K562 (cell line): Measurements from ENCODE around the gene SLC2A4RG. TPM values are rescaled to one million over a fixed set of nuclear protein-coding genes. Genes with fewer than 3 reads are reported as not detected.

Experiments used
- ATAC-seq: fragments of 200-7000 bp; cut with Tn5 transposase; 3 replicates; pipeline ENCODE4 v1.9.1; 2020; ENCODE audit warnings: moderate library complexity
- BruUV-seq: library from RNA; stranded (reverse); fragments of 400-500 nt; replicated peaks from 2 replicates; lab custom pipeline; 2021; lab: Mats Ljungman, UMichigan
- CTCF ChIA-PET: fragments of 300-600 bp; formaldehyde crosslinking; extraction: SDS; loops from one replicate; lab custom pipeline; 2021; ENCODE audit warnings: low intra/inter-chr PET ratio; lab: Yijun Ruan, JAX
- POLR2A ChIA-PET: fragments of 300-600, 350-650 bp; sonication (Branson Sonifier 250); formaldehyde crosslinking; extraction: SDS; loops from one replicate; lab custom pipeline; 2021; ENCODE audit warnings: antibody characterized with exemption, inconsistent platforms; lab: Yijun Ruan, JAX
- DNase-seq, 4 experiments: peaks; one replicate each; pipeline versions ENCODE4 v3.0.0 to v3.0.0-alpha.2; 2011 to 2018; ENCODE audit warnings: low spot score in 3 of 4, mixed read lengths in 3 of 4; ENCODE audit errors: extremely low read depth in 1 of 4
- FAIRE-seq: peaks from 2 replicates; lab custom pipeline; 2011; peaks lifted over from hg19 to GRCh38; lab: Jason Lieb, UNC
- H2AFZ ChIP-seq: 2 replicates; pipeline ENCODE4 v1.6.0; 2011; ENCODE audit warnings: low read depth, low read length, control low read depth, inconsistent platforms
- H3K27ac ChIP-seq: fragments of 200-600 bp; 3 replicates; pipeline ENCODE4 v1.8.0; 2011; ENCODE audit warnings: low read depth, mild to moderate bottlenecking, control low read depth, inconsistent platforms, low read length, moderate library complexity, mixed read lengths; ENCODE audit errors: extremely low read depth
- H3K27me3 ChIP-seq, 2 experiments: fragments of 300-600 bp in 1 of 2; 2 replicates in 1 of 2; 3 replicates in 1 of 2; pipeline versions ENCODE4 v1.6.0 to v1.8.0; 2011; ENCODE audit warnings: inconsistent platforms in 2 of 2, low read length in 2 of 2, mild to moderate bottlenecking in 1 of 2, mixed read lengths in 1 of 2, moderate library complexity in 1 of 2; ENCODE audit not compliant: control insufficient read depth in 2 of 2, insufficient read depth in 2 of 2
- H3K36me3 ChIP-seq: fragments of 300-600 bp; 3 replicates; pipeline ENCODE4 v1.8.0; 2011; ENCODE audit warnings: mild to moderate bottlenecking, low read length, inconsistent platforms; ENCODE audit not compliant: control insufficient read depth, insufficient read depth
- H3K4me1 ChIP-seq, 2 experiments: fragments of 200-600 bp in 1 of 2; replicated peaks in 1 of 2; 2 replicates in 1 of 2; 3 replicates in 1 of 2; pipeline versions ENCODE4 v1.5.1 to v1.8.0; 2011; ENCODE audit warnings: inconsistent platforms in 2 of 2, low read length in 2 of 2, mild to moderate bottlenecking in 1 of 2, mixed read lengths in 1 of 2, moderate library complexity in 1 of 2; ENCODE audit not compliant: control insufficient read depth in 2 of 2, insufficient read depth in 2 of 2
- H3K4me2 ChIP-seq: 2 replicates; pipeline ENCODE4 v1.6.1; 2011; ENCODE audit warnings: low read length, control low read depth, inconsistent platforms, mixed read lengths; ENCODE audit not compliant: insufficient read depth
- H3K4me3 ChIP-seq: fragments of 200-600 bp; sonication (generic), shearing (Covaris generic); 2 replicates; pipeline ENCODE4 v1.5.1; 2016; ENCODE audit warnings: control low read depth, inconsistent platforms
- H3K79me2 ChIP-seq: fragments of 200-600 bp; 3 replicates; pipeline ENCODE4 v1.8.0; 2011; ENCODE audit warnings: low read length, inconsistent platforms; ENCODE audit not compliant: control insufficient read depth, insufficient read depth
- H3K9ac ChIP-seq, 2 experiments: 2 replicates each; pipeline versions ENCODE4 v1.6.0 to v1.6.1; 2011; ENCODE audit warnings: low read depth in 2 of 2, low read length in 2 of 2, control low read depth in 1 of 2, inconsistent platforms in 1 of 2, mild to moderate bottlenecking in 1 of 2, mixed read lengths in 1 of 2; ENCODE audit not compliant: insufficient read depth in 1 of 2
- H3K9me1 ChIP-seq: one replicate; pipeline ENCODE4 v1.6.0; 2011; ENCODE audit warnings: inconsistent platforms, mild to moderate bottlenecking, low read length, moderate library complexity; ENCODE audit not compliant: control insufficient read depth, insufficient read depth
- H3K9me3 ChIP-seq: replicated peaks from 2 replicates; pipeline ENCODE4 v1.5.1; 2011; ENCODE audit warnings: low read depth, low read length, inconsistent platforms; ENCODE audit not compliant: control insufficient read depth, insufficient read depth
- H4K20me1 ChIP-seq: replicated peaks from 2 replicates; pipeline ENCODE4 v1.6.1; 2011; ENCODE audit warnings: low read length, inconsistent platforms, mixed read lengths; ENCODE audit not compliant: control insufficient read depth, insufficient read depth
- EGR1 ChIP-seq: fragments of 450-650 bp; conservative IDR thresholded peaks from 2 replicates; pipeline ENCODE4 v1.6.1; 2017; ENCODE audit warnings: mild to moderate bottlenecking
- EP300 ChIP-seq: IDR thresholded peaks from 2 replicates; pipeline ENCODE4 v1.6.1; 2012; ENCODE audit warnings: low read length, improper control_type of control experiment
- HNRNPL ChIP-seq: fragments of 200-400 bp; formaldehyde crosslinking; IDR thresholded peaks from 2 replicates; pipeline ENCODE4 v1.6.1; 2017; ENCODE audit warnings: low read depth, mild to moderate bottlenecking, low read length
- LEF1 ChIP-seq: fragments of 450-650 bp; IDR thresholded peaks from 2 replicates; pipeline ENCODE4 v1.6.1; 2016; ENCODE audit warnings: mild to moderate bottlenecking
- RBFOX2 ChIP-seq: fragments of 200-400 bp; formaldehyde crosslinking; IDR thresholded peaks from 2 replicates; pipeline ENCODE4 v1.6.1; 2017; ENCODE audit warnings: low read depth, mild to moderate bottlenecking, low read length, moderate library complexity
- SLC30A9 ChIP-seq: fragments of 250-450 bp; sonication (Bioruptor Pico); IDR thresholded peaks from 2 replicates; pipeline ENCODE4 v1.8.0; 2022; ENCODE audit warnings: mild to moderate bottlenecking, moderate library complexity
- ZNF57 ChIP-seq: fragments of 450-650 bp; formaldehyde crosslinking; IDR thresholded peaks from 2 replicates; pipeline ENCODE4 v1.4.0; 2020; ENCODE audit warnings: mild to moderate bottlenecking, moderate library complexity
- WGBS: fragments of 100-300 bp; shearing (Covaris generic); methylation state at CpG from one replicate; pipeline ENCODE4 v1.1.6; 2016; ENCODE audit warnings: low coverage, mixed read lengths; ENCODE audit not compliant: insufficient coverage; ENCODE audit errors: missing lambda C conversion rate; 5-methylcytosine and 5-hydroxymethylcytosine counted together
- in situ Hi-C: fragments of 300-500 bp; cut with MboI; formaldehyde crosslinking; loops from 4 replicates; pipeline ENCODE4 v1.15.0; 2018; ENCODE audit warnings: inconsistent platforms, mixed read lengths
- intact Hi-C: fragments of 100-400 bp; cut with micrococcal nuclease; formaldehyde crosslinking; loops from 2 replicates; pipeline ENCODE4 v1.14.2; 2022
- polyA plus RNA-seq, 8 experiments: library from polyadenylated mRNA; depleted of rRNA in 4 of 8; stranded (reverse) in 5 of 8; unstranded in 3 of 8; fragments of >200 nt; fragmentation: Nextera tagmentation in 2 of 8; fragmentation: Illumina TruSeq in 1 of 8; extraction: Ambion mirVana in 2 of 8; extraction: Trizol in 1 of 8; gene quantifications; 2 replicates each; pipeline versions ENCODE4 v1.2.1 to v1.2.3, GENCODE V29; 2011 to 2014; ENCODE audit warnings: inconsistent platforms in 1 of 8, missing spikeins in 1 of 8
- total RNA-seq, 7 experiments: library from RNA; depleted of rRNA in 6 of 7; stranded (reverse); fragments of >200 nt in 6 of 7; fragmentation: Illumina TruSeq in 2 of 7; extraction: Trizol in 2 of 7; gene quantifications; 2 replicates each; pipeline versions ENCODE4 v1.2.1 to v1.2.3, GENCODE V29; 2011 to 2021; ENCODE audit warnings: low replicate concordance in 1 of 7
- TF ChIP-seq, protein P1 (sequence below): sonication (generic); formaldehyde crosslinking; IDR thresholded peaks from 2 replicates; pipeline ENCODE4 v1.8.0; 2023; ENCODE audit warnings: mild to moderate bottlenecking, missing genetic modification reagents
- TF ChIP-seq, protein P2 (sequence below): fragments of 200-800 bp; sonication (Bioruptor generic); IDR thresholded peaks from 2 replicates; pipeline ENCODE4 v1.6.1; 2017; ENCODE audit warnings: missing genetic modification characterization, missing compliant biosample characterization
- TF ChIP-seq, protein P3 (sequence below): fragments of 250-450 bp; sonication (Bioruptor Pico); IDR thresholded peaks from 2 replicates; pipeline ENCODE4 v1.4.0; 2020

Gene SLC2A4RG
- total and polyA plus RNA-seq, 9 of the 15 experiments (the other 6 are each of a cell fraction or from before 2014, with no cell fraction given): 0.34 to 97.3 (median 26.5) TPM

DNA sequence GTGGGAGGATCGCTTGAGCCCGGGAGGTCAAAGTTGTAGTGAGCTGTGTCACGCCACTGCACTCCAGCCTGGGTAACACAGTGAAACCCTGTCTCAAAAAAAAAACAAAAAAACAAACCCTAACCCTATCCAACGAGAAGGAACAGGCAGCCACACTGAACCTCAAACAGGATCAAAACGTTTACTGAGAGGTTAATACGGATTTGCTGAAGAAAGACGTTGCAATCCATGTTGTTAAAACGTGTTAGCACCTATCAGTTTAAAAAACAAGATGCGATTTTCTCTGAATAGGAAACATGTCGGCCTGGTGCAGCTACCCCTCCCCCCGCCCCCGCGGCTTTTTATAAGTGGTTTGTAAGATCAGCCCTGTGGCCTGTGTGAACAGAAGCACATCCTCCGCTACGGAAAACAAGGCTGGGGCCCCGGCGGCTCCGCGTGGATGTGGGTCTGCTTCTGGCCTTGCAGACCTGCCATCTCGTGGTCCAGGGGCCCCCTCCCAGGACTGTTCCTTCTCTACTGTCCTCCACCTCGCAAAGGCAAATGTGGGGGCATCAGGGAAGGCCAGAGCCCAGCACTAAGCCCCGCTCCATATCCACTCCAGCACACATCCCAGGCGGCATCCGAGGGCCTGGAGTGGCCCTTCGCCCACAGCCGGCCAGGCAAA, 11.4 kb downstream of the SLC2A4RG start:
- WGBS: 25% methylated on average over 23 of the region's 26 CpGs
- Histone ChIP-seq H2AFZ (peak overlapping the region; percentile 86), H3K9me3 (no peaks in the 10 kb centered on the region), H3K36me3 (no peaks in the 10 kb centered on the region), H3K27ac (peak overlapping the region; percentile 30; the same call in 2 of the 3 replicates), H3K9me1 (no peaks in the 10 kb centered on the region), H3K9ac (peak overlapping the region in 1 of 2 experiments; percentile 75; a peak in 2 of 4 replicates), H4K20me1 (no peaks in the 10 kb centered on the region), H3K27me3 (no peaks in the 10 kb centered on the region), H3K4me1 (peaks cover 9 to 68% of the 10 kb centered on the region in 2 experiments), H3K4me2 (peak overlapping the region; percentile 58), H3K79me2 (no peaks in the 10 kb centered on the region), H3K4me3 (no peak overlapping the region)
- ATAC-seq (peak; percentile 34), FAIRE-seq (peak; percentile 77), DNase-seq (peak in 3 of 4 experiments; percentile 45 to 55 (median 46))
- no TSS peak for BruUV-seq
- intact Hi-C loops: no loop called here
- in situ Hi-C loops: no loop called here
- POLR2A ChIA-PET: interaction anchor here (0.6 to 1.4 kb wide), 3 partner anchors 10 to 54 kb away, joined by 3 to 5 read pairs (median 3); no protein-coding TSS in a partner anchor
- CTCF ChIA-PET: no interaction called here
- TF ChIP-seq, protein P1, sequence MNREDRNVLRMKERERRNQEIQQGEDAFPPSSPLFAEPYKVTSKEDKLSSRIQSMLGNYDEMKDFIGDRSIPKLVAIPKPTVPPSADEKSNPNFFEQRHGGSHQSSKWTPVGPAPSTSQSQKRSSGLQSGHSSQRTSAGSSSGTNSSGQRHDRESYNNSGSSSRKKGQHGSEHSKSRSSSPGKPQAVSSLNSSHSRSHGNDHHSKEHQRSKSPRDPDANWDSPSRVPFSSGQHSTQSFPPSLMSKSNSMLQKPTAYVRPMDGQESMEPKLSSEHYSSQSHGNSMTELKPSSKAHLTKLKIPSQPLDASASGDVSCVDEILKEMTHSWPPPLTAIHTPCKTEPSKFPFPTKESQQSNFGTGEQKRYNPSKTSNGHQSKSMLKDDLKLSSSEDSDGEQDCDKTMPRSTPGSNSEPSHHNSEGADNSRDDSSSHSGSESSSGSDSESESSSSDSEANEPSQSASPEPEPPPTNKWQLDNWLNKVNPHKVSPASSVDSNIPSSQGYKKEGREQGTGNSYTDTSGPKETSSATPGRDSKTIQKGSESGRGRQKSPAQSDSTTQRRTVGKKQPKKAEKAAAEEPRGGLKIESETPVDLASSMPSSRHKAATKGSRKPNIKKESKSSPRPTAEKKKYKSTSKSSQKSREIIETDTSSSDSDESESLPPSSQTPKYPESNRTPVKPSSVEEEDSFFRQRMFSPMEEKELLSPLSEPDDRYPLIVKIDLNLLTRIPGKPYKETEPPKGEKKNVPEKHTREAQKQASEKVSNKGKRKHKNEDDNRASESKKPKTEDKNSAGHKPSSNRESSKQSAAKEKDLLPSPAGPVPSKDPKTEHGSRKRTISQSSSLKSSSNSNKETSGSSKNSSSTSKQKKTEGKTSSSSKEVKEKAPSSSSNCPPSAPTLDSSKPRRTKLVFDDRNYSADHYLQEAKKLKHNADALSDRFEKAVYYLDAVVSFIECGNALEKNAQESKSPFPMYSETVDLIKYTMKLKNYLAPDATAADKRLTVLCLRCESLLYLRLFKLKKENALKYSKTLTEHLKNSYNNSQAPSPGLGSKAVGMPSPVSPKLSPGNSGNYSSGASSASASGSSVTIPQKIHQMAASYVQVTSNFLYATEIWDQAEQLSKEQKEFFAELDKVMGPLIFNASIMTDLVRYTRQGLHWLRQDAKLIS (CRISPR knock-in tag): no peak
- TF ChIP-seq, protein P2, sequence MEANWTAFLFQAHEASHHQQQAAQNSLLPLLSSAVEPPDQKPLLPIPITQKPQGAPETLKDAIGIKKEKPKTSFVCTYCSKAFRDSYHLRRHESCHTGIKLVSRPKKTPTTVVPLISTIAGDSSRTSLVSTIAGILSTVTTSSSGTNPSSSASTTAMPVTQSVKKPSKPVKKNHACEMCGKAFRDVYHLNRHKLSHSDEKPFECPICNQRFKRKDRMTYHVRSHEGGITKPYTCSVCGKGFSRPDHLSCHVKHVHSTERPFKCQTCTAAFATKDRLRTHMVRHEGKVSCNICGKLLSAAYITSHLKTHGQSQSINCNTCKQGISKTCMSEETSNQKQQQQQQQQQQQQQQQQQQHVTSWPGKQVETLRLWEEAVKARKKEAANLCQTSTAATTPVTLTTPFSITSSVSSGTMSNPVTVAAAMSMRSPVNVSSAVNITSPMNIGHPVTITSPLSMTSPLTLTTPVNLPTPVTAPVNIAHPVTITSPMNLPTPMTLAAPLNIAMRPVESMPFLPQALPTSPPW (CRISPR knock-in tag): peak; percentile 49
- TF ChIP-seq, protein P3, sequence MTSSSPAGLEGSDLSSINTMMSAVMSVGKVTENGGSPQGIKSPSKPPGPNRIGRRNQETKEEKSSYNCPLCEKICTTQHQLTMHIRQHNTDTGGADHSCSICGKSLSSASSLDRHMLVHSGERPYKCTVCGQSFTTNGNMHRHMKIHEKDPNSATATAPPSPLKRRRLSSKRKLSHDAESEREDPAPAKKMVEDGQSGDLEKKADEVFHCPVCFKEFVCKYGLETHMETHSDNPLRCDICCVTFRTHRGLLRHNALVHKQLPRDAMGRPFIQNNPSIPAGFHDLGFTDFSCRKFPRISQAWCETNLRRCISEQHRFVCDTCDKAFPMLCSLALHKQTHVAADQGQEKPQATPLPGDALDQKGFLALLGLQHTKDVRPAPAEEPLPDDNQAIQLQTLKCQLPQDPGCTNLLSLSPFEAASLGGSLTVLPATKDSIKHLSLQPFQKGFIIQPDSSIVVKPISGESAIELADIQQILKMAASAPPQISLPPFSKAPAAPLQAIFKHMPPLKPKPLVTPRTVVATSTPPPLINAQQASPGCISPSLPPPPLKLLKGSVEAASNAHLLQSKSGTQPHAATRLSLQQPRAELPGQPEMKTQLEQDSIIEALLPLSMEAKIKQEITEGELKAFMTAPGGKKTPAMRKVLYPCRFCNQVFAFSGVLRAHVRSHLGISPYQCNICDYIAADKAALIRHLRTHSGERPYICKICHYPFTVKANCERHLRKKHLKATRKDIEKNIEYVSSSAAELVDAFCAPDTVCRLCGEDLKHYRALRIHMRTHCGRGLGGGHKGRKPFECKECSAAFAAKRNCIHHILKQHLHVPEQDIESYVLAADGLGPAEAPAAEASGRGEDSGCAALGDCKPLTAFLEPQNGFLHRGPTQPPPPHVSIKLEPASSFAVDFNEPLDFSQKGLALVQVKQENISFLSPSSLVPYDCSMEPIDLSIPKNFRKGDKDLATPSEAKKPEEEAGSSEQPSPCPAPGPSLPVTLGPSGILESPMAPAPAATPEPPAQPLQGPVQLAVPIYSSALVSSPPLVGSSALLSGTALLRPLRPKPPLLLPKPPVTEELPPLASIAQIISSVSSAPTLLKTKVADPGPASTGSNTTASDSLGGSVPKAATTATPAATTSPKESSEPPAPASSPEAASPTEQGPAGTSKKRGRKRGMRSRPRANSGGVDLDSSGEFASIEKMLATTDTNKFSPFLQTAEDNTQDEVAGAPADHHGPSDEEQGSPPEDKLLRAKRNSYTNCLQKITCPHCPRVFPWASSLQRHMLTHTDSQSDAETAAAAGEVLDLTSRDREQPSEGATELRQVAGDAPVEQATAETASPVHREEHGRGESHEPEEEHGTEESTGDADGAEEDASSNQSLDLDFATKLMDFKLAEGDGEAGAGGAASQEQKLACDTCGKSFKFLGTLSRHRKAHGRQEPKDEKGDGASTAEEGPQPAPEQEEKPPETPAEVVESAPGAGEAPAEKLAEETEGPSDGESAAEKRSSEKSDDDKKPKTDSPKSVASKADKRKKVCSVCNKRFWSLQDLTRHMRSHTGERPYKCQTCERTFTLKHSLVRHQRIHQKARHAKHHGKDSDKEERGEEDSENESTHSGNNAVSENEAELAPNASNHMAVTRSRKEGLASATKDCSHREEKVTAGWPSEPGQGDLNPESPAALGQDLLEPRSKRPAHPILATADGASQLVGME (CRISPR knock-in tag): no peak
- TF ChIP-seq SLC30A9 (CRISPR knock-in tag) (no peak), EP300 (0 out of 2 replicates have a peak, but pooled peaks have one; percentile 14), RBFOX2 (0 out of 2 replicates have a peak, but pooled peaks have one; percentile 25), ZNF57 (CRISPR knock-in tag) (0 out of 2 replicates have a peak, but pooled peaks have one; percentile 48), HNRNPL (no peak), LEF1 (0 out of 2 replicates have a peak, but pooled peaks have one; percentile 19), EGR1 (peak; percentile 67)
